HepG2 (cell line): Measurements from ENCODE around the gene WDR18. TPM values are rescaled to one million over a fixed set of nuclear protein-coding genes. Genes with fewer than 3 reads are reported as not detected.

Experiments
- ATAC-seq: fragments of 200-7000 bp; cut with Tn5 transposase; 3 replicates; pipeline ENCODE4 v1.9.1; 2020; ENCODE audit warnings: mild to moderate bottlenecking, moderate library complexity
- BruUV-seq: library from RNA; stranded (reverse); fragments of 400-500 nt; replicated peaks from 2 replicates; lab custom pipeline; 2021; lab: Mats Ljungman, UMichigan
- CTCF ChIA-PET: fragments of 300-600 bp; formaldehyde crosslinking; extraction: SDS; loops from one replicate; lab custom pipeline; 2021; ENCODE audit warnings: low total read pairs, inconsistent platforms, low intra/inter-chr PET ratio; lab: Yijun Ruan, JAX
- POLR2A ChIA-PET: fragments of 350-600 bp; sonication (Branson Sonifier 250); formaldehyde crosslinking; loops from one replicate; lab custom pipeline; 2020; ENCODE audit warnings: antibody characterized with exemption, inconsistent platforms; lab: Yijun Ruan, JAX
- DNase-seq: peaks from one replicate; pipeline ENCODE4 v3.0.0-alpha.2; 2015; ENCODE audit warnings: low spot score
- FAIRE-seq: peaks from 3 replicates; lab custom pipeline; 2011; peaks lifted over from hg19 to GRCh38; lab: Jason Lieb, UNC
- H2AFZ ChIP-seq: one replicate; pipeline ENCODE4 v1.6.1; 2011; ENCODE audit warnings: low read length, inconsistent platforms
- H3K27ac ChIP-seq: fragments of 300-600 bp; 3 replicates; pipeline ENCODE4 v1.8.0; 2011; ENCODE audit warnings: mixed run types, mild to moderate bottlenecking, mixed read lengths, low read length, inconsistent platforms; ENCODE audit not compliant: insufficient read depth; ENCODE audit errors: extremely low read length
- H3K27me3 ChIP-seq, 2 experiments: fragments of 200-600 bp in 1 of 2; 2 replicates in 1 of 2; 3 replicates in 1 of 2; pipeline versions ENCODE4 v1.6.0 to v1.8.0; 2011; ENCODE audit warnings: low read length in 2 of 2, mild to moderate bottlenecking in 2 of 2, moderate library complexity in 2 of 2, inconsistent platforms in 1 of 2; ENCODE audit not compliant: insufficient read depth in 2 of 2, control insufficient read depth in 1 of 2
- H3K36me3 ChIP-seq, 2 experiments: fragments of 200-600 bp in 1 of 2; replicated peaks in 1 of 2; 2 replicates in 1 of 2; 3 replicates in 1 of 2; pipeline versions ENCODE4 v1.5.1 to v1.8.0; 2011; ENCODE audit warnings: low read length in 2 of 2, inconsistent platforms in 1 of 2; ENCODE audit not compliant: insufficient read depth in 2 of 2, control insufficient read depth in 1 of 2
- H3K4me1 ChIP-seq: 2 replicates; pipeline ENCODE4 v1.5.1; 2012; ENCODE audit warnings: low read length, inconsistent platforms; ENCODE audit not compliant: insufficient read depth
- H3K4me2 ChIP-seq: 2 replicates; pipeline ENCODE4 v1.6.0; 2011; ENCODE audit warnings: low read depth, low read length, inconsistent platforms
- H3K4me3 ChIP-seq, 3 experiments: fragments of 200-600 bp in 1 of 3; sonication (generic), shearing (Covaris generic) in 1 of 3; replicated peaks in 1 of 3; 2 replicates each; pipeline ENCODE4 v1.5.1; 2011 to 2016; ENCODE audit warnings: low read length in 3 of 3, inconsistent platforms in 2 of 3, low read depth in 2 of 3, mild to moderate bottlenecking in 2 of 3, control low read depth in 1 of 3, mixed read lengths in 1 of 3; ENCODE audit not compliant: insufficient read depth in 1 of 3
- H3K79me2 ChIP-seq: one replicate; pipeline ENCODE4 v1.6.1; 2011; ENCODE audit warnings: low read length, inconsistent platforms; ENCODE audit not compliant: insufficient read depth
- H3K9ac ChIP-seq: 2 replicates; pipeline ENCODE4 v1.6.0; 2011; ENCODE audit warnings: mild to moderate bottlenecking, low read depth, low read length, inconsistent platforms; ENCODE audit not compliant: insufficient read depth
- H3K9me3 ChIP-seq: 2 replicates; pipeline ENCODE4 v1.5.1; 2012; ENCODE audit warnings: mild to moderate bottlenecking, low read length
- H4K20me1 ChIP-seq: 2 replicates; pipeline ENCODE4 v1.6.0; 2011; ENCODE audit warnings: inconsistent platforms, mild to moderate bottlenecking, low read length, moderate library complexity; ENCODE audit not compliant: insufficient read depth
- AGO2 ChIP-seq: fragments of 200-400 bp; formaldehyde crosslinking; optimal IDR thresholded peaks from 2 replicates; pipeline ENCODE3; 2017; ENCODE audit warnings: mild to moderate bottlenecking, low read depth, low read length, moderate library complexity
- CHCHD3 ChIP-seq: sonication (generic); formaldehyde crosslinking; IDR thresholded peaks from 2 replicates; pipeline ENCODE4 v1.8.0; 2022; ENCODE audit warnings: mild to moderate bottlenecking, missing genetic modification reagents, moderate library complexity
- HES4 ChIP-seq: sonication (generic); formaldehyde crosslinking; IDR thresholded peaks from 2 replicates; pipeline ENCODE4 v1.9.0; 2021; ENCODE audit warnings: mild to moderate bottlenecking, missing genetic modification reagents, borderline replicate concordance
- HOXA3 ChIP-seq: sonication (generic); formaldehyde crosslinking; IDR thresholded peaks from 2 replicates; pipeline ENCODE4 v1.5.0; 2020; ENCODE audit warnings: missing genetic modification reagents
- RBM22 ChIP-seq: fragments of 200-400 bp; formaldehyde crosslinking; optimal IDR thresholded peaks from 2 replicates; pipeline ENCODE3; 2017; ENCODE audit warnings: mild to moderate bottlenecking, low read length, moderate library complexity
- RCOR2 ChIP-seq: IDR thresholded peaks from 2 replicates; pipeline ENCODE4 v1.6.1; 2016; ENCODE audit warnings: missing biosample characterization, missing genetic modification reagents
- ZBTB38 ChIP-seq: sonication (generic); formaldehyde crosslinking; IDR thresholded peaks from 2 replicates; pipeline ENCODE4 v1.5.1; 2020; ENCODE audit warnings: mild to moderate bottlenecking, missing genetic modification reagents
- ZFP1 ChIP-seq: IDR thresholded peaks from 2 replicates; pipeline ENCODE4 v1.6.1; 2016
- ZFY ChIP-seq: sonication (generic); formaldehyde crosslinking; IDR thresholded peaks from 2 replicates; pipeline ENCODE4 v1.4.0; 2020; ENCODE audit warnings: missing genetic modification reagents
- ZNF136 ChIP-seq: sonication (generic); formaldehyde crosslinking; IDR thresholded peaks from 2 replicates; pipeline ENCODE4 v1.8.1; 2022; ENCODE audit warnings: low read depth, mild to moderate bottlenecking, moderate library complexity, missing genetic modification reagents
- ZNF143 ChIP-seq: sonication (generic); formaldehyde crosslinking; IDR thresholded peaks from 2 replicates; pipeline ENCODE4 v1.4.0; 2020; ENCODE audit warnings: missing genetic modification reagents
- ZNF30 ChIP-seq: sonication (generic); formaldehyde crosslinking; IDR thresholded peaks from 2 replicates; pipeline ENCODE4 v1.5.0; 2020; ENCODE audit warnings: mild to moderate bottlenecking, missing genetic modification reagents
- whole genome bisulfite sequencing: methylation state at CpG from one replicate; pipeline ENCODE4 v1.1.6; 2017; ENCODE audit warnings: low lambda C conversion rate; 5-methylcytosine and 5-hydroxymethylcytosine counted together
- in situ Hi-C: cut with HindIII; loops from 2 replicates; pipeline ENCODE4 v1.10.0; 2017; ENCODE audit warnings: low pct_unique_long_range_greater_than_20kb; ENCODE audit not compliant: extremely low pct_ligation_motif_present
- intact Hi-C: fragments of 100-400 bp; cut with micrococcal nuclease; formaldehyde crosslinking; loops from one replicate; pipeline ENCODE4 v1.10.0; 2022; ENCODE audit not compliant: unreplicated experiment
- polyA plus RNA-seq, 8 experiments: library from polyadenylated mRNA; depleted of rRNA in 3 of 8; stranded (reverse) in 7 of 8; unstranded in 1 of 8; fragments of >200 nt; fragmentation: Illumina TruSeq in 4 of 8; extraction: Trizol in 4 of 8; gene quantifications; 2 replicates each; pipeline versions ENCODE4 v1.2.1 to v1.2.3, GENCODE V29; 2011 to 2016; ENCODE audit warnings: low read depth in 4 of 8, missing spikeins in 1 of 8, mixed read lengths in 1 of 8; ENCODE audit not compliant: insufficient read depth in 1 of 8
- total RNA-seq, 5 experiments: library from RNA; depleted of rRNA; stranded (reverse); fragments of >200 nt; fragmentation: Illumina TruSeq; extraction: Trizol; gene quantifications; 2 replicates each; pipeline ENCODE4 v1.2.3, GENCODE V29; 2016; ENCODE audit warnings: low read depth in 1 of 5
- TF ChIP-seq, protein P1 (sequence below): sonication (generic); formaldehyde crosslinking; IDR thresholded peaks from 2 replicates; pipeline ENCODE4 v1.4.0; 2020; ENCODE audit warnings: missing genetic modification reagents

The WDR18 gene
- total and polyA plus RNA-seq, 2 of the 13 experiments (the other 11 are each of a cell fraction or from before 2014, with no cell fraction given) = 36.4 to 47.6 TPM

DNA sequence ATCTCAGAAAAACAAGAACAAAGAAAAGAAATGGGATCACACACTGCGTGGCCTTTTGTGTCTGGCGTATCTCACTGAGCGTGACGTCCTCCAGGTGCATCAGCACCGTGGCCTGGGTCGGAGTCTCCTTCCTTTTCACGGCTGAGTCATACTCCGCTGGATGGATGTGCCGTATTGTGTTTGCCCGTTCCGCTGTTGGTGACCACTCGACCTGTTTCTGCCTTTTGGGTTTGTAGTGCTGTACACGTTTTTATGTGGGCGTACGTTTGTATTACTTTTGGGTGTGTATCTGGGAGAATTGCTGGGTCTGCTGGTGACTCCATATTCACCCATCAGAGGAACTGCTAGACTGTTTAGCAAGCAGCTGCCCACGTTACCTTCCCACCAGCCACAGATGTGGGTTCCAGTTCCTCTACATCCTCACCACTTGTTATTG lies 46.9 kb upstream of the WDR18 start:
- no peak overlapping the region for H3K4me3 ChIP-seq

GRCh38 chr19:938233-938923 lies 45.8 kb upstream of the WDR18 start:
- no peak overlapping the region for H3K4me2 ChIP-seq
- H3K9ac ChIP-seq = no peak overlapping the region
- in situ Hi-C loops (no loop called here), intact Hi-C loops (no loop called here)
- no peaks in the 10 kb centered on the region for H3K9me3 ChIP-seq
- no peak overlapping the region for H3K4me3 ChIP-seq
- FAIRE-seq = no peak
- no peak for DNase-seq
- H3K4me1 ChIP-seq = peaks cover 60% of the 10 kb centered on the region
- ChIA-PET POLR2A (interaction anchor here (0.7 to 3.5 kb wide), 5 partner anchors 11 to 46 kb away, joined by 3 to 18 read pairs (median 3); partner anchors contain the start of gene WDR18), CTCF (no interaction called here)
- peaks cover 64% of the 10 kb centered on the region; the same call in 1 of the 2 replicates for H4K20me1 ChIP-seq
- ATAC-seq = no peak
- no TSS peak for BruUV-seq
- H3K27me3 ChIP-seq = no peaks in the 10 kb centered on the region
- H3K36me3 ChIP-seq = peaks cover 19 to 73% of the 10 kb centered on the region in 2 experiments
- 93% methylated on average over 17 of the region's 23 CpGs for WGBS
- no peak overlapping the region for H2AFZ ChIP-seq
- no peak overlapping the region for H3K27ac ChIP-seq
- peaks cover 83% of the 10 kb centered on the region for H3K79me2 ChIP-seq
- TF ChIP-seq RBM22 = peak; percentile 80
- peak; percentile 76 for TF ChIP-seq AGO2
- peak; percentile 32; the same call in 1 of the 2 replicates for TF ChIP-seq ZFY
- TF ChIP-seq RCOR2 = no peak
- no peak for TF ChIP-seq ZFP1 (CRISPR knock-in tag)
- TF ChIP-seq HES4 (CRISPR knock-in tag) = no peak
- TF ChIP-seq ZNF136 (CRISPR knock-in tag) = no peak
- no peak for TF ChIP-seq ZNF30
- TF ChIP-seq, protein P1, sequence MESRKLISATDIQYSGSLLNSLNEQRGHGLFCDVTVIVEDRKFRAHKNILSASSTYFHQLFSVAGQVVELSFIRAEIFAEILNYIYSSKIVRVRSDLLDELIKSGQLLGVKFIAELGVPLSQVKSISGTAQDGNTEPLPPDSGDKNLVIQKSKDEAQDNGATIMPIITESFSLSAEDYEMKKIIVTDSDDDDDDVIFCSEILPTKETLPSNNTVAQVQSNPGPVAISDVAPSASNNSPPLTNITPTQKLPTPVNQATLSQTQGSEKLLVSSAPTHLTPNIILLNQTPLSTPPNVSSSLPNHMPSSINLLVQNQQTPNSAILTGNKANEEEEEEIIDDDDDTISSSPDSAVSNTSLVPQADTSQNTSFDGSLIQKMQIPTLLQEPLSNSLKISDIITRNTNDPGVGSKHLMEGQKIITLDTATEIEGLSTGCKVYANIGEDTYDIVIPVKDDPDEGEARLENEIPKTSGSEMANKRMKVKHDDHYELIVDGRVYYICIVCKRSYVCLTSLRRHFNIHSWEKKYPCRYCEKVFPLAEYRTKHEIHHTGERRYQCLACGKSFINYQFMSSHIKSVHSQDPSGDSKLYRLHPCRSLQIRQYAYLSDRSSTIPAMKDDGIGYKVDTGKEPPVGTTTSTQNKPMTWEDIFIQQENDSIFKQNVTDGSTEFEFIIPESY (CRISPR knock-in tag) = peak; percentile 91
- TF ChIP-seq ZNF143 (CRISPR knock-in tag) = 0 out of 2 replicates have a peak, but pooled peaks have one; percentile 13
- peak; percentile 14; the same call in 1 of the 2 replicates for TF ChIP-seq HOXA3 (CRISPR knock-in tag)

More for the DNA sequence above, 46.9 kb upstream of the WDR18 start:
- no peak for DNase-seq
- Histone ChIP-seq H3K4me1 (peaks cover 71% of the 10 kb centered on the region), H3K79me2 (peaks cover 85% of the 10 kb centered on the region), H3K27ac (no peak overlapping the region), H4K20me1 (peaks cover 63% of the 10 kb centered on the region; the same call in 1 of the 2 replicates), H3K9ac (no peak overlapping the region), H3K9me3 (no peaks in the 10 kb centered on the region), H2AFZ (no peak overlapping the region), H3K4me2 (no peak overlapping the region), H3K36me3 (peaks cover 18 to 69% of the 10 kb centered on the region in 2 experiments; a peak in 4 of 5 replicates), H3K27me3 (no peaks in the 10 kb centered on the region)
- FAIRE-seq = no peak
- TF ChIP-seq CHCHD3 (CRISPR knock-in tag) (no peak), ZBTB38 (peak; percentile 79; the same call in 1 of the 2 replicates), AGO2 (peak; percentile 34)
- TF ChIP-seq, protein P1 (CRISPR knock-in tag) = peak; percentile 78; the same call in 1 of the 2 replicates
- TSS peak; percentile 46 for BruUV-seq
- CTCF ChIA-PET = no interaction called here
- in situ Hi-C loops = no loop called here
- intact Hi-C loops = no loop called here
- POLR2A ChIA-PET = interaction anchor here (0.9 to 3.5 kb wide), 3 partner anchors 15 to 47 kb away, joined by 3 to 18 read pairs (median 6); partner anchors contain the start of gene WDR18
- ATAC-seq = no peak
- WGBS = 90% methylated on average over 16 of the region's 16 CpGs
